Hepatocyte (in vitro differentiated cells): Measurements from ENCODE around the gene RAI1.

ENCODE experiments used
- EZH2 ChIP-seq: fragments of 200-600 bp; sonication (generic); IDR thresholded peaks from 2 replicates; pipeline ENCODE4 v1.6.1; 2016; ENCODE audit warnings: antibody characterized with exemption, mild to moderate bottlenecking, borderline replicate concordance
- EZH2phosphoT487 ChIP-seq: fragments of 200-600 bp; sonication (generic); IDR thresholded peaks from one replicate; pipeline ENCODE4 v1.6.1; 2018; ENCODE audit warnings: antibody characterized with exemption, mild to moderate bottlenecking, low read depth, moderate library complexity; ENCODE audit not compliant: unreplicated experiment, severe bottlenecking
- TF ChIP-seq, protein P1 (sequence below): fragments of 200-600 bp; sonication (generic); IDR thresholded peaks from 2 replicates; pipeline ENCODE4 v1.5.1; 2016; ENCODE audit warnings: antibody characterized with exemption, mild to moderate bottlenecking; ENCODE audit not compliant: poor library complexity

- TF ChIP-seq, protein P1, sequence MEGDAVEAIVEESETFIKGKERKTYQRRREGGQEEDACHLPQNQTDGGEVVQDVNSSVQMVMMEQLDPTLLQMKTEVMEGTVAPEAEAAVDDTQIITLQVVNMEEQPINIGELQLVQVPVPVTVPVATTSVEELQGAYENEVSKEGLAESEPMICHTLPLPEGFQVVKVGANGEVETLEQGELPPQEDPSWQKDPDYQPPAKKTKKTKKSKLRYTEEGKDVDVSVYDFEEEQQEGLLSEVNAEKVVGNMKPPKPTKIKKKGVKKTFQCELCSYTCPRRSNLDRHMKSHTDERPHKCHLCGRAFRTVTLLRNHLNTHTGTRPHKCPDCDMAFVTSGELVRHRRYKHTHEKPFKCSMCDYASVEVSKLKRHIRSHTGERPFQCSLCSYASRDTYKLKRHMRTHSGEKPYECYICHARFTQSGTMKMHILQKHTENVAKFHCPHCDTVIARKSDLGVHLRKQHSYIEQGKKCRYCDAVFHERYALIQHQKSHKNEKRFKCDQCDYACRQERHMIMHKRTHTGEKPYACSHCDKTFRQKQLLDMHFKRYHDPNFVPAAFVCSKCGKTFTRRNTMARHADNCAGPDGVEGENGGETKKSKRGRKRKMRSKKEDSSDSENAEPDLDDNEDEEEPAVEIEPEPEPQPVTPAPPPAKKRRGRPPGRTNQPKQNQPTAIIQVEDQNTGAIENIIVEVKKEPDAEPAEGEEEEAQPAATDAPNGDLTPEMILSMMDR, result no peak
- TF ChIP-seq EZH2, result no peak
- TF ChIP-seq EZH2phosphoT487, result no peak
These were observed 145.1 kb downstream of the RAI1 start for GRCh38 chr17:17826342-17826713.
